ENCODE data around the gene GLRA3.
"Not testable (repeated sequence)": the region's sequence is repeated elsewhere in the genome, so short reads cannot be mapped to it uniquely, and the experiment has no call there.

Gene GLRA3

DNA sequence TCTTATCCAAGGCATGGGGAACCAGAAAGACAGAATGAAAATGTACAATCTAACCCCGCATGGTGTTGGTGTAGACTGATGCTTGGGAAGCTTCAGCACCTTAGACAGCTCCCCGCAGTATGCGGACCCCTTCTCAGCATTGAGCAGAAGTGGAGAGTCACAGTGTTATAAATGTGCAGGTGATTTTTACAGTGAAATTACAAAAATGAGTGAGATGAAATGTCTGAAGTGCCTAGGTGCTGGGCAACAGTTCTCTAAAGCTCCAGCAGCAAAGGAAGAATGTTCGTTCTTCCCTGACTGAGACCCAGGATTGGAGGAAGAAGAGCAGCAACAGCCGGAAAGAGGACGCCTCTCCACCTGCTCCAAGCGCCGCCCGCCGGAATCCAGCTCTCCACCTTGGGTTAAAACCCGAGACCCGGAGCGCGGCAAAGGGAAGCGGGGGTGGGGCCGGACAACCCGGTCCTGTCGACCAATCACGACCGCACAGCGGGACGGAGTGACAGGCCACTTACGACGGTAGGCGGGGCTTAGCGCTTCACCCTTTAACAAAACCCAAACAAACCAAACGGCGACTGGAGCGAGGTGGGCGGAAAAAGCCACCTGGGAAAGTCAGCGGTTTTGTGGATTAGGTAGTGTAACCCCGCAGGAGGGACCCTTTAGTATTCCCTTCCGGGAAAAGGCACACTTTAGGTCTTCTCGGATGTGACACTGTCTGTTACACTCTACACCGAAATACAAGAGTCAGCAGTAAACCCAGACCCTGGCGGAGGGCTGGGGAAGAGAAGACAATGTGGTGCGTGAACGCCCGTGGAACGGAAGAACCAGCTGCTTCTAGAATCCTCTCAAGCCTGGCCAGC is at the start of gene GLRA3:
Gene GLRA3, minus strand, starts transcription at position 403 of the 857 bp plus-strand sequence. CDS start 436 bp downstream, outside the sequence.
- DNase-seq (ENCODE audit: low read depth) = no peak

DNA sequence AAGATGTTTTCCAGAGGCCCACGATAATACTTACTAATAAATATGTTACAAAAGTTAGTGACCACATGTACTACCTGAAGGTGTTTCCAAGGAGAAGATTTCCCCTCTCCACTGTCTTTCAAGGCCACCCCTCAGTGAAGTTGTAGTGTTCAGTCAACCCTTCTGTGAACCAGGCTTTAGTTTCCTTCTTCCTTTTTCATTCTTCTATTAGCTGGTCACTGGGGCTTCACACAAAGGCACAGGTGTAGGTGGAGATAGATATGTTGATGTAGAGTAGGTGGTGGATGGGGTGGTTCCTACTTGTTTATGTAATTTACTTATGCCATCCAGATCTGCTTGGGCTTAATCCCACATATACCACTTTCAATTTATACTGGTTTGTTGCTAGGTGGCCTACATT is 45.9 kb upstream of the GLRA3 start:
- no peak for DNase-seq (ENCODE audit: low read depth)

DNA sequence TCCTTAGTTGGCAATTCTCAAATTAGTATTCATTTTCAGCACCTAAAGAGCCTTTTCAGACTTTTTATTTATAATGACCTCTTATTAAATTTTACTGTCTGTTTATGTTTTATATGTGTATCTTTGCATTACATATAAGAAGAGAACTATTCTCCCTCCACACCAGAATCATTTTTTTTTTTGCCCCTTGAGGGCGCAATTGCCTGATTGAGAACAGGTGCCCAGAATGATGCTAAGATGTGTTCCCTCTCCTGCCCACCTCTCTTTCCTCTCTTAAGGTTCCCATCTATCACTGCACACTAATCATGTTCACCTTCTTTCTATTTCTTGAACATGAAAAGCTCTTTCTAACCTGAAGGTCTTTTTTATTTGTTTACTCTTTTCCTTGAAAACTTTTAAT is 44.9 kb upstream of the GLRA3 start:
- no peak for DNase-seq (ENCODE audit: low read depth)

DNA sequence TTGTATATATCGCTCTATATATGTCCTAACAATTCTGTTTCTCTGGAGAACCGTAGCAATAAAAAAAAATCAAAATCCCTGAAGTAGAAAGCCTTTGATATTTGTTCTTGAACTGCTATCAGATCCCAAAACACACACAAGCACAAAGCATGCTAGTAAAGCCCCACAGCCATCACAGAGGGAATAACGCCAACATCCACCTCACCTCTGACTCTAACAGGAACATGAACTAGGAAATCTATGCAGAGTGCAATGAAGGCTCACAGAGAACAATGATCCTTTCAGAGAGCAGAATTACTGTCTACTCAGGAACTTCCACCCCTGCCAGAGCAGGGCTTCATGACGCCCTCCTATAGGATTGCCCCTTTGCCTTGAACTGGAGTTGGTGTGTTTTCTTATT is 44.1 kb upstream of the GLRA3 start:
- not testable (repeated sequence) for DNase-seq (ENCODE audit: low read depth)

DNA sequence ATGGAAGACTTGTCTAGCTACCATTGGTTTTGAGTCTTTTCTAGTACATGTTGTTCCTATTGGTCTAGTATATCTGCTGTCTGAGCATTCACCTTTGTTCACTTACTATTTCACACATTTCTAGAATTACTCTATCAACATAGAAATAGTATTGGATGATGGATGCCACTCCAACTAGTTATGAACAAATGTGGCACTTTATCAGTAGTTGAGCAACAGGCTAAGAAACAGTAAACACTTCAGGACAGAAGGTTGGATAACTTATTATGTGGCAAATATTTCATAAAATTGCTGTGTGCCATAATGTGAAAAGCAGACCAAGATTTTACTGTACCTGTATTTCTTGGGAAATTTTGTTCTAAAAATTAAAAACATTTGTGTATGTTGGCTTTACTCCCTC is 42.4 kb upstream of the GLRA3 start:
- no peak for DNase-seq (ENCODE audit: low read depth)

- DNase-seq (ENCODE audit: low read depth) = no peak
These were observed 41.3 kb upstream of the GLRA3 start for GRCh38 chr4:174870311-174870710.

- no peak for DNase-seq (ENCODE audit: low read depth)
These were observed 40.3 kb upstream of the GLRA3 start for GRCh38 chr4:174869339-174869738.

GRCh38 chr4:174867903-174868302 is 38.9 kb upstream of the GLRA3 start:
- DNase-seq (ENCODE audit: low read depth) = no peak

DNA sequence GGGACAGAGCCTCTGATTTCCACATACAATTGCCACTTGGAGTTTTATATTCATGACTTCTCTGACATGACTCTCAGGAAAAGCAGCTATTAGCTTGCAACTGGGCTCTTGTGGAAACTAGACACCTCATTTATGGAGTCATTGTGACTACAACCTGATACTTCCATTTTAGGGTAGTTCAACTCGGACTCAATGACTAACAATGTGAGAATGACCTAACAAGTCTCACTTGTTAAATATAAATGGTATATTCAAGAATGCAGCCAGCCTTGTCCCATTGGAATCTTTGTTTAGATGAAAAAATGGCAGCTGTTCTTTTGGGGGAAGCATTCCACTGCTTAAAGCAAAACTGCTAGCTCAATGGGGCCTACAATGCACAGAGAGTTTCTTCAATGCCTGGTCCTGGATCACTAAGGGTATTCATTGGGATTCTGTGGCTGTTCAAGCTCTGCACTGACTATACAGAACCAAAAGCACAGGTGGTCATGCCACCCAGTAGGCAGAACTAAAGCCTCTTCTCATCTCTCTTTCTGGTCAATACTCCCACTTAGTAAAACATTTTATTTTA is 36.5 kb upstream of the GLRA3 start:
- no peak for DNase-seq (ENCODE audit: low read depth)

DNA sequence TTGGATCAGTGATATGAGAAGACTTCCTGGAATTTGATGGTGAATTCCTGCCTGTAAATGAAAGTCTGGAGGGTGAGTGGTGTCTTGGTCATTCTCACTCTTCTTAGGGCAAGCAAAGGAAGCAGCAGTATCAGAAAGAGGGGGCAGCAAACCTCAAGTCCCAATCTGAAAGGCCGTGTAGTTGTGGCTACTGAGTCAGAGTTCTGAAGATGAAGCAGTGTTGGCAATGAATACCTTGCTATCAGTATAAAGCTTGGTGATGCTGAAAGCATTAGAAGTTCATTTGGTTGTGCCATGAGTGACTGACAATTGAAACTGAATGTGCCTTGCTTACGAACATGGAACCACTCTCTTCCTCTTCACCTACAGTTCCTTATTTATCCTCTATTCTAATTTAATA is 35.0 kb upstream of the GLRA3 start:
- DNase-seq (ENCODE audit: low read depth) = no peak

GRCh38 chr4:174860588-174860987 is 31.5 kb upstream of the GLRA3 start:
- no peak for DNase-seq (ENCODE audit: low read depth)

GRCh38 chr4:174859904-174860303 is 30.9 kb upstream of the GLRA3 start:
- DNase-seq (ENCODE audit: low read depth) = no peak

DNA sequence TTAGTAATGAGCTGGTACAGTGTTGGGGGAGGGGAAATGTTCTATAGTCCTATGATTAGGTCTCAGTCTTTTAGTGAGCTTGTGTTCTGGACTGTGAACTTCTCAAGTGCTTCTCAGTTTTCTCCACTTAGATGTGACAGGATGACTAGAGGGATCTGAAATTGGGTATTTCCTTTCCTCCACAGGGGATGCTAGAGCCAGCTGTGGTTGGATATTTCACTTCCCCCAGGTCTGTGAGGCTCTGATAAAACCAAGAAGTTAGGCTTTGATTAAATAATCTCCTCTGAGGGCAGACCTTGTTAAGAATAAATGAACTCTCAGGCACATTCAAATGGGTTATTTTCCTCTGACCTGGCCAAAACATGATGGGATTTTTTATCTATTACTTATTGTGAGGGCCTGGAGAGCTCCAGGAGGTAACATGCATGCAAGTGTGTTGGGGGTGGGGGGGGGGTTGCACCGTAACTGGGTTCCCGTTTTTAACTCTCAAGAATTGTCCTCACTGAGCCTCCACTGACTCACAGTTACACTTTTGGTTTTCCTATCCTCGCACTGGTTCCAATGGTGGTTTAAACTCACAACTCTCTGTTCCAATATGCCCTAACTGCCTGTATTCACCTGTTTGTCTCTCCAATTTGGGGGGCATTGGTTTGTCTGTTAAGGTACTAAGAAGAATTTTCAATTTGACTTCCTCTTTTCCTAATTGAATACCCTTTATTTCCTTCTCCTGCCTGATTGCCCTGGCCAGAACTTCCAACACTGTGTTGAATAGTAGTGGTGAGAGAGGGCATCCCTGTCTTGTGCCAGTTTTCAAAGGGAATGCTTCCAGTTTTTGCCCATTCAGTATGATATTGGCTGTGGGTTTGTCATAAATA is 28.1 kb upstream of the GLRA3 start:
- DNase-seq (ENCODE audit: low read depth) = no peak

DNA sequence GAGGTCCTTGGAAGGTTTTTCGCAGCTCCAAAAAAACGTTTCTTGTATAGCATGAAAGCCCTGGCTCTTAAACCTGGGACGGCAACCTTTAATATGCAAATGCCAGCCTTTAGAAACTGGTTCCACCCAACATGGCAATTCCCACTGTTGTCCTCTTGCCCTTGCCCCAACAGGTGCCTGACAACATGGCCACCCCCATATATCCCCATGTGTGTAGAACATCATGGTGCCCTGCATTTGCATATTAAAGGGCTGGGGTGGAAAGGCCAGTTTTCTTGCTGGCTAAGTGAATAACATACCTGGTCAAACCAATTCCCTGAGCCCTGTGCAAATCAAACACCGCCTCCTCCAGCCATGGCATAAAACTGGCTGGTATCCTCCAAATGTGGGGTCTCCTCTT is 26.0 kb upstream of the GLRA3 start:
- no peak for DNase-seq (ENCODE audit: low read depth)

- DNase-seq (ENCODE audit: low read depth) = no peak
These were observed 24.6 kb upstream of the GLRA3 start for GRCh38 chr4:174853629-174854028.

- no peak for DNase-seq (ENCODE audit: low read depth)
These were observed 19.5 kb upstream of the GLRA3 start for GRCh38 chr4:174848596-174848995.

DNA sequence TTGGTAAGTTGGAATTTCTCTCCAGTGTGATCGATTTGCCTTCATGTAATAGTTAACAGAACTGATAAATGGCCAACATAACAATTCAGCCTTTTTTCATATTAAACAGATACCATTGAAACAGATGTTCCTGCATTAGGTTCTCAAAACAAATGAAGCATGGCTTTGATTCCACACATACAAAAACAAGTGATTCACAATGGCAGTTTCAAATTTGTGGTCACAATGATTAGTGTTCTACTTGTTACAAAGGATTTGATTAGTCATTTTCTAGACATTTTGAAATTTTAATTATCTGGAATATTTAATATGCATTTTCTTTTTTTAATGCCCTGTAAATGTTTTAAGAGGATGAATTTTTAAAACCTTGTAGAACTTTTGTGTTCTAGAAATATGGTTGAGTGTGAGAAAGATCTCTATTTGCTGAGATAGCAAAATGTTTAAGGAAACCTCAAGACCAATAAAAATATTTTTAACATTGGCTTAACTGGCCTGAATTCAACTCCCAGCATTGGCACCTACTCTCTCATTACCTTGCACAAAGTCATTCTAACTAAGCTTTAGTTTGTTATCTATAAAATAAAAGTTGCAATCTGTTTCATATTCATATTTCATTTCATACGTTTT is 18.9 kb upstream of the GLRA3 start:
- DNase-seq (ENCODE audit: low read depth) = no peak

DNA sequence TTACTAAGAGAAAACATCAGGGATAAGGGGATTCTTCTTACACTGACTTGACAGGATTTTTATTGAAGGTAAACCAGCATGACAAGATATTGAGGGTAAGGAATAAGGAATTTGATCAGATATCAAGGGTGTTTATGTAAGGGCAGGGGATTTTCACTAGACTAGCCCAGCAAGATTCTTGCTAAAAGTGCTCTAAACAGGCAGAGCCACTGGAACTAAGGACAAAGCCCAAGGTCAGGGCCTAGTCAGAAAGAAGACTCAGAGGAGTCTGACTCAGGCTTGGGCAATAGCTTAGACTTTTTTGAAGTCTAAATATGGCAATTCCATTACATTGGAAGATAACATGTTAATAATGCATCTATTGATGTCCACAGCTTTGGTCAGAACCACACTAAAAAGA is 6.5 kb upstream of the GLRA3 start:
- DNase-seq (ENCODE audit: low read depth) = no peak

DNA sequence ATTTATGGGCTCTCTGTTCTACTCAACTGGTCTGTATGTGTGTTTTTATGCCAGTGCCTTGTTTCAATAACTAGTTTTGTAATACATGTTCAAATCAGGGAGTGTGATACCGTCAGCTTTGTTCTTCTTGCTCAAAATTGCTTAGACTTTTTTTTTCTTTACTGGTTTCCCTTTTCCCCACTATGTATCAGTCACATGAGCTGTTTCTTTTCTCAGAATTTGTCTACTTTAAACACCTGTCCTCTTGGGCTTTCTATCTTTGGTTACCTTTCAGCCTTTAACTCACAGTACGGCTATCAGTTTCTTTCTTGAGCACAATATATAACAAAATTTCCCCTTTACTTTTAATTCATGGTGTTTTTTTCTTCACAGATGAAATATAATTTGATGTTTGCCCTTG is 5.4 kb upstream of the GLRA3 start:
- DNase-seq (ENCODE audit: low read depth) = no peak

DNA sequence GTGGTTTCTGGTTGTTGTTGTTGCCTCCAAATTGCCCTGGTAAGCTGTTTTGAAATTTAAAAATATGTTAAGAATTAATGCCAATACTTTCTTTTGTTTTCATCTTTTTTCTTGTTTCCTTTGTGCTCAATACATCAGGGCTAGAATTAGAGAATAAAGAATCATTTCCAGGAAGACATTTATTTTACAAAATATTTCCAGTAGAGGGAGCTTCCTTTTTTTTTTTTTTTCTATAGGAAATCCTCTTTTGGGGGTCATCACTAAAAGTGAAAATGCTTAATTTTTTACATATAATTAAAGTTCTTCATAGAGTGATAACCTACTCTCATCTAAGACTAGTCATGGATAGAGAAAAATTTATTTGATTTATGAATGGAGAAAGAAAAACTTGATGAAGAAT is 2.4 kb downstream of the GLRA3 start:
- no peak for DNase-seq (ENCODE audit: low read depth)

GRCh38 chr4:174815282-174815681 is 13.8 kb downstream of the GLRA3 start:
- no peak for DNase-seq (ENCODE audit: low read depth)

GRCh38 chr4:174813292-174813691 is 15.8 kb downstream of the GLRA3 start:
- no peak for DNase-seq (ENCODE audit: low read depth)

Data from stimulated activated CD8-positive, alpha-beta memory T cell treated with anti-CD3 and anti-CD28 coated beads, Interleukin-12 subunit alpha, Interleukin-12 subunit beta, amount 100 ng/mL, for 4 hours (primary cell).